WTC11 (cell line): ENCODE measurements around the gene KRTAP10-10.

ENCODE experiments used
- ATF1 ChIP-seq: sonication (generic); formaldehyde crosslinking; IDR thresholded peaks from 2 replicates; pipeline ENCODE4 v1.8.1; 2023; ENCODE audit warnings: mild to moderate bottlenecking, moderate library complexity, missing genetic modification reagents
- CDX4 ChIP-seq: fragments of 250-450 bp; sonication (Bioruptor Pico); IDR thresholded peaks from 2 replicates; pipeline ENCODE4 v1.9.0; 2021; ENCODE audit warnings: moderate library complexity, mild to moderate bottlenecking, inconsistent platforms, borderline replicate concordance
- CTCF ChIP-seq: fragments of 200-600 bp; IDR thresholded peaks from 2 replicates; pipeline ENCODE4 v1.8.0; 2022; ENCODE audit warnings: antibody characterized with exemption
- E2F1 ChIP-seq: sonication (generic); formaldehyde crosslinking; IDR thresholded peaks from 2 replicates; pipeline ENCODE4 v1.8.0; 2022; ENCODE audit warnings: mild to moderate bottlenecking, missing genetic modification reagents
- ETV6 ChIP-seq: sonication (generic); formaldehyde crosslinking; IDR thresholded peaks from 2 replicates; pipeline ENCODE4 v1.8.1; 2022; ENCODE audit warnings: mild to moderate bottlenecking, missing genetic modification reagents
- FOXK1 ChIP-seq: sonication (generic); formaldehyde crosslinking; IDR thresholded peaks from 2 replicates; pipeline ENCODE4 v1.8.0; 2022; ENCODE audit warnings: mild to moderate bottlenecking, moderate library complexity, missing genetic modification reagents
- MAX ChIP-seq: sonication (generic); formaldehyde crosslinking; IDR thresholded peaks from 2 replicates; pipeline ENCODE4 v1.8.0; 2022; ENCODE audit warnings: mild to moderate bottlenecking, missing genetic modification reagents
- USF2 ChIP-seq: sonication (generic); formaldehyde crosslinking; IDR thresholded peaks from 2 replicates; pipeline ENCODE4 v1.8.1; 2023; ENCODE audit warnings: mild to moderate bottlenecking, missing genetic modification reagents, moderate library complexity
- ZBTB43 ChIP-seq: sonication (generic); formaldehyde crosslinking; IDR thresholded peaks from 2 replicates; pipeline ENCODE4 v1.8.1; 2023; ENCODE audit warnings: mild to moderate bottlenecking, missing genetic modification reagents

- no peak for TF ChIP-seq CTCF
- no peak for TF ChIP-seq ETV6 (CRISPR knock-in tag)
- TF ChIP-seq FOXK1 (CRISPR knock-in tag): no peak
- TF ChIP-seq ZBTB43: no peak
- no peak for TF ChIP-seq CDX4 (CRISPR knock-in tag)
- no peak for TF ChIP-seq E2F1 (CRISPR knock-in tag)
- TF ChIP-seq ATF1 (CRISPR knock-in tag): no peak
- no peak for TF ChIP-seq MAX (CRISPR knock-in tag)
- TF ChIP-seq USF2 (CRISPR knock-in tag): no peak
Measured at GRCh38 chr21:44602463-44602850, 34.7 kb upstream of the KRTAP10-10 start.
